ENCODE measurements around the gene TIPRL.

DNA sequence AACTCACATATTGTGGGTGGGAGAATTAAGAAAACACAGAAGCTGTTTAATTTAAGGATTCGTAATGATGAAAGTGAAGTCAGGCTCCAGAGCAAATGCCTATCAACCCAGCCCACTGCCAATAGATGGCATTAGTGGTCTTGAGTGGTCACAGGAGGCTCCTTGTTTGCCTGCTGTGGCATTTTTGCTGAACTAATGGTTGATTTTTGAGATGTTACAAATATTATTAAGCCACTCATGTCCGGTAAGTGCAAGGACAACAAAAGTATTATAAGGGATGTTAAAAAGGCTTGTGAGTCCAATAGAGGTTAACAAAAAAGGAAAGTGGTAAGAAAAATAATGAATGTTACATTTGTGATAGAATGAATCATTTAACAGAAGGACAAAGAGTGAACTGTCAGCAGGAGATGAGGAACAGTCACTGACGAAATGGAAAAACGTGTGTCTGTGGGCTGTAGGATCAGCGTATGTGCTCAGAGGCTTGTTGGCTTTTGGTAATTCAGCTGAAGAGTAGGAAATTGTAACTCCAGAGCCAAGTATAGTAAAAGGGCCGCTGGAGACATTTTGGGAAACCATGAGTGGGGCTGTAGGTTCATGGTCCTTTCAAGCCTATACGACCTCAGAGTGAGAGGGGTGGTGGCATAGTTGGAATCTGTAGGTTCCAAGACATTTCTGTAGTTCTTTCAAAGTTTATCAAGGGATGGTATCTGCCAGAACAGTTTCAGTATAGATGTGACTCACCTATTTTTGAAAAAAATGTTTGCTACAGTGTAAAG lies 58.3 kb downstream of the TIPRL start:
- TF ChIP-seq, protein P1, sequence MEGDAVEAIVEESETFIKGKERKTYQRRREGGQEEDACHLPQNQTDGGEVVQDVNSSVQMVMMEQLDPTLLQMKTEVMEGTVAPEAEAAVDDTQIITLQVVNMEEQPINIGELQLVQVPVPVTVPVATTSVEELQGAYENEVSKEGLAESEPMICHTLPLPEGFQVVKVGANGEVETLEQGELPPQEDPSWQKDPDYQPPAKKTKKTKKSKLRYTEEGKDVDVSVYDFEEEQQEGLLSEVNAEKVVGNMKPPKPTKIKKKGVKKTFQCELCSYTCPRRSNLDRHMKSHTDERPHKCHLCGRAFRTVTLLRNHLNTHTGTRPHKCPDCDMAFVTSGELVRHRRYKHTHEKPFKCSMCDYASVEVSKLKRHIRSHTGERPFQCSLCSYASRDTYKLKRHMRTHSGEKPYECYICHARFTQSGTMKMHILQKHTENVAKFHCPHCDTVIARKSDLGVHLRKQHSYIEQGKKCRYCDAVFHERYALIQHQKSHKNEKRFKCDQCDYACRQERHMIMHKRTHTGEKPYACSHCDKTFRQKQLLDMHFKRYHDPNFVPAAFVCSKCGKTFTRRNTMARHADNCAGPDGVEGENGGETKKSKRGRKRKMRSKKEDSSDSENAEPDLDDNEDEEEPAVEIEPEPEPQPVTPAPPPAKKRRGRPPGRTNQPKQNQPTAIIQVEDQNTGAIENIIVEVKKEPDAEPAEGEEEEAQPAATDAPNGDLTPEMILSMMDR (IDR thresholded peaks at IDR 0.05) = no peak
- no peak for TF ChIP-seq ZFX (IDR thresholded peaks at IDR 0.05; ENCODE audit: borderline replicate concordance)
